K562 treated with DMSO at 1 percent for 48 hours (cell line): ENCODE measurements around the gene SF3B3. TPM values are rescaled to one million over a fixed set of nuclear protein-coding genes. Genes with fewer than 3 reads are reported as not detected.

Source experiments
- total RNA-seq: library from RNA; unstranded; fragments of 300-600 nt; gene quantifications from 2 replicates; pipeline ENCODE4 v1.2.3, GENCODE V29; 2022; ENCODE audit warnings: low replicate concordance; ENCODE audit errors: extremely low read depth

SF3B3 gene
- total RNA-seq, result not detected in 2 replicates

DNA sequence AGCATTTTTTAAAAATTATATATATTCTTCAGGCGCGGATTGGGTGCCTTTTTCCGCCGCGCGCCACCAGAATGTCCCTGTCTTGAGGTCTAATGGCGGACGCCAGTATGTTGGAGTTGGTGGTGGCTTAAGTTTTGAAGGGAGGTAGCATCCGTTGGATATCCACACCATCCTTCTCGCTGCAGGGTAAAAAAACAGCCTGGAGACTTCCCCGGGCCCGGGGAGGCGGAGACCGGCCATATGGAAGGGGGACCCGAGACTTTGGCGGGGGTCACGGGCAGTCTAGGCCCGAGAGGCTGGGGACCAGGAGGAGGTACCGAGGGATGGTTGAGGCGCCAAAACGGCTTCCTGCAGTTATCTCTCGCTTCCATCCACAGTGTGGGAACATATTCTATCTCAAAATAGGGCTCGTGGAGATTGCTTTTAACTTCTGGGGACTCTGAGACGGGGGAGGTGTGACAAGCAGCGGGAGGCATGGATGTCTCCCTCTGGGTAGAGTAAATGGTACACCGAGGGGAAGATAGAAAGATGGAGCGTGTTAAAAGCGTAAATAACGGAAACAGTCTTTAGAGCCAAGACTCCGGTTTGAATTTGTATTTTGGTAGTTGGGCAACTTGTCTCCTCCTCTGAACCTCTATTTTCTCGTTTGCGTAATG, at the start of gene SF3B3:
TSS of gene SF3B3 (plus strand) at position 74 of the 656 bp plus-strand sequence. CDS start 2,841 bp downstream, outside the sequence.

DNA sequence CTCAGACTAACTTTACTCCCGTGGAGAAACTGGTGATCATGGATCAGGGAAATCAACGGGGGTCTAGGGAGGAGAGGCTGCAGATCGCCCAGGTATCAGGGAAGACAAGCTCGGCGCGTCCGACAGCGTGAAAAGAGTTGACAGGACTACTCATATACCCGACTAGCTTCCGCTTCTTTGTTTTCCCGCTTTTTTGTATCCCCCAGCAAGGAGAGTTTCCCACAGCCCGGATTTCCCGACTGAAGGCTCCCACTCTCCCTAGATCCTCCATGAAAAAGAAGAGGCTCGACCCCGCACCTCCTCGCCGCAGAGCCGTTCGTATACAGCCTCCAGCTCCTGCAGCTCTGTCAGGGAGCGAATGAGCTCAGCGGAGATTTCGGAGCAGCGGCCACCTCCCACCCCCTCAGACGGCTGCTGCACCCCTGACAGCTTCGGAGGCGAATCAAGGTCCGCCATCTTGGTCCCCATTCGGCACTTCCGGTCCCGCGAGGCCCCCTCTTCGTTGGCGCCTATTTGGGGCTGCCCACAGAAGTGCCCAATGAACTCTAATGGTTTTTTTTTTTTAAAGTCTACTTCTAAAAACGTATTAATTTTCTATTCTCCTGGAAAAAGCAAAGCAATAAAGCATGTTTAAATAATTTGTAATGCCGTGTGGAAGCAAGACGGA, 407 bp upstream of the SF3B3 start, which contains the start of gene COG4:
TSS of gene COG4 (minus strand) at position 479 of the 667 bp plus-strand sequence. CDS start at position 468, 11 bp downstream.

Other genes starting within 250 kb of the SF3B3 start
- 211 and 608 TPM in 2 replicates for gene AARS1, start 234.3 kb upstream of the SF3B3 start, total RNA-seq
- not detected in 2 replicates for gene DDX19B, start 224.6 kb upstream of the SF3B3 start, total RNA-seq
- not detected in 2 replicates for gene DDX19A, start 176.9 kb upstream of the SF3B3 start, total RNA-seq
- gene ST3GAL2, start 84.7 kb upstream of the SF3B3 start, total RNA-seq, result not detected in 2 replicates
- not detected in 2 replicates for gene FCSK, start 69.2 kb upstream of the SF3B3 start, total RNA-seq
- gene COG4, start 262 bp upstream of the SF3B3 start, total RNA-seq, result 178 TPM in 1 of 2 replicates, not detected in the other
- gene IL34, start 122.7 kb downstream of the SF3B3 start, total RNA-seq, result not detected in 2 replicates
- not detected in 2 replicates for gene MTSS2, start 162.2 kb downstream of the SF3B3 start, total RNA-seq